GM19438 (cell line): ENCODE measurements around the gene ZNF500.

Source experiments
- ATAC-seq: cut with Tn5 transposase; IDR thresholded peaks from one replicate; pipeline ENCODE4 v1.9.1; 2021; ENCODE audit warnings: low read depth; ENCODE audit not compliant: unreplicated experiment

The ZNF500 gene

DNA sequence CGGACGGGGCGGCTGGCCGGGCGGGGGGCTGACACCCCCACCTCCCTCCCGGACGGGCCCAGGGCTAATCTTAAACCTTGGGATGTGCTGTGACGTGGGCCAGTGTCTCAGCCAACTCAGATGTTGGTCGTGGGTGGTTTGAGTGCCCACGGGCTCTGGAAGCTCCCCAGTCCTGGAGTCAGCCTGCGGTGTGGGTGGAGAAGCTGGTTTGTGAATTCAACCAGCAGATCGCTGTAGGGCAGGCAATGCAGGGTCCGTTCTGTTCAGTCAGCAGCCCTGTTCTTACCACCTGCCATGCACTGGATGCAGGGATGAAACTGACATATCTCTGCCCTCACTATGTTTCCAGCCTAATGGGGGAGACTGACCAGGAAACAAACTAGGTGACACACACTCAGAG lies 8.0 kb upstream of the ZNF500 start:
- ATAC-seq = no peak

DNA sequence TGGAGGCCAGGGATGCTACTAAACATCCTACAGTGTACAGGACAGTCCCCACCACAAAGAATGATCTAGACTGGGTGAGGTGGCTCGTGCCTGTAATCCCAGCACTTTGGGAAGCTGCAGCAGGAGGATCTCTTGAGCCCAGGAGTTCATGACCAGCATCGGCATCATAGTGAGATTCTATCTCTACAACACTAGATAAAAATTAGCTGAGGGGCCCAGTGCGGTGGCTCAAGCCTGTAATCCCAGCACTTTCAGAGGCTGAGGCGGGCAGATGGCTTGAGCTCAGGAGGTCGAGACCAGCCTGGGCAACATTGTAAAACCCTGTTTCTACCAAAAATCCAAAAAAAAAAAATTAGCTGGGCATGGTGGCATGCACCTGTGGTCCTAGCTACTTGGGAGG lies 5.4 kb upstream of the ZNF500 start:
- ATAC-seq = no peak

GRCh38 chr16:4771646-4772045 lies 4.7 kb upstream of the ZNF500 start:
- ATAC-seq = no peak

DNA sequence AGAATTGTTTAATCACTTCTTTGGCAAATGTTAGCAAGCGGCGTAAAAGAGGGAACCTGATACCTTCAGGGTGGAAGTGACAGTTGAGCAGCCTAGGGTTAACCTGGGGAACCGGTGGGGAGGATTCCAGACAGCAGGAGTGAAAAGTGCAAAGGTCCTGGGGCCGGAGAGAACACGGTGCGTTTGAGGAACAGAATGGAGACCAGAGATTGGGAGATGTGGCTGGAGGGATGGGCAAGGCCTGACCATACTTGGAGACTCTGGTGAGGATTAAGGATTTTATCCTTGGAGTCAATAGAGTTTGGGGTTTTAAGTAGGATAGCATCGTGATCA lies 2.3 kb upstream of the ZNF500 start:
- no peak for ATAC-seq

GRCh38 chr16:4768549-4769305 lies 1.8 kb upstream of the ZNF500 start:
- peak; percentile 63 for ATAC-seq

- ATAC-seq = peak; percentile 3
Measured at GRCh38 chr16:4767872-4768548, 1.0 kb upstream of the ZNF500 start.

DNA sequence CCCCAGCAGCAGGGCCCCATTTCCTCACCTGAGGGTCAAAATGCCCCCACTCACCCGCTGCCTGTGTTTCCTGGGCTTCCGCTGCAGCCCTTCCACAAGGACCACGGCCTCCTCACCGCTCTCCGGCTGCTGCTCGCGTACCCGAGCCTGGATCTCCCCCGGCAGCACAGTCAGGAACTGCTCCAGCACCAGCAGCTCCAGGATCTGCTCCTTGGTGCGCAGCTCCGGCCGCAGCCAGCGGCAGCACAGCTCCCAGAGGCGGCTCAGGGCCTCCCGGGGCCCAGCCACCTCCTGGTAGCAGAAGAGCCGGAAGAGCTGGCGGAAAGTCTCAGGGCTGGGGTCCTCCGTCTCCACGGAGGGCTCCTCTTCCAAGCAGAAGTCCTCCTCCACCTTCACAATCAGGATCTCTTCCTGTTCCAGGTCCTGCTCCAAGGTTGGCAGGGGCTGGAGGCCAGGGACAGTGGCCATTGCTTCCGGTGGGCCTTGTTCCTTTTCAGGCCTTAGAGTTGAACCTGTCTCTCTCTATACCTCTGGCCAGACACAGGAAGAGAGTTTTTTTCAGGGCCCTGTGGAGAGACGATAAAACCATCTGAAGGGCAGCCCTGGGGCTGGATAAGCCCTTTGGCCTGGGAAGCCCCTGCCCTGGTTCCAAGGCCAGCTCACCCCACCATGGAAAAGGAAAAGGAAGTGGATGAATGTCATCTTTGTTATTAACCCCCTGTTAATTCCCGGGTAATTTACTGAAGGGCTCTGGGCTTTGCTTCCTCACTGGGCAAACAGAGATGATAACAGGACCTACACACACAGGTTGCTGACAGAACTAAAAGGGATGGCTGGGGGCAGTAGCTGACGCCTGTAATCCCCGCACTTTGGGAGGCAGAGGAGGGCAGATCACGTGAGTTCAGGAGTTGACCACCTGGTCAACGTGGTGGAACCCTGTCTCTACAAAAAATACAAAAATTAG lies 1.2 kb downstream of the ZNF500 start:
- ATAC-seq = no peak

- ATAC-seq = no peak
Measured at GRCh38 chr16:4763791-4764190, 3.2 kb downstream of the ZNF500 start.

- ATAC-seq = no peak
Measured at GRCh38 chr16:4762205-4762604, 4.8 kb downstream of the ZNF500 start.

DNA sequence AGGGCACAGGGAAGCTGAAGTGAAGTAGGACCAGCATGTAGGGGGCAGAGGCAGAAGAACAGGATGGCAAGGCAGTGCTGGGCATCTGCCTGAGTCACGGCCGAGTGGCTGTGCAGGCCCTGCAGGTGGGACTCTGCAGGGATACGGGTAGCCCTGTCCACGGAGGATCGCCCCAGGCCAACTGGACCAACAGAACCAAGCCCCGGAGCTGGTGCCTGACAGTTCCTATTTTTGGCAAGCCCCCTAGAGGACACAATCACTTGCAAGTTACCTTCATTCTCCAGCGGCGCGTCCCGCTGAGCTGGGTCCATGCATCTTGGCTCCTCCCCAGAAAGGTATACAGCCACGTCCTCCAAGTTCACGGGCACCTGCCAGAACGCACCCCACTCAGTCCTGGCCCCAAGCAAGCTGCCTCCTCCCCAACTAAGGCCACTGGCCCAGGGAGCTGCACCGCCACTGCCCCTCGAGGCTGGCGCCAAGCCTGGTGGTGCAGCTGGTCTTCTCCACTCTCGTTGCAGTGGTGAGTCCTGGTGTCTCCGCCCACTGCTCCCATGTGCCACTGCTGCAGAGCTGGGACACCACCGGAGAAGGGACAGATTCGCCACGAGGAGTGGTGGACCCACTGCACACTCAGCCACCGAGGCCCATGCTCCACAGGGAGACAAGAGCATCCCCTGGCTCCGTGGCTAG lies 6.6 kb downstream of the ZNF500 start:
- ATAC-seq = no peak

- no peak for ATAC-seq
Measured at GRCh38 chr16:4755687-4756086, 11.3 kb downstream of the ZNF500 start.

- no peak for ATAC-seq
Measured at GRCh38 chr16:4754865-4755264, 12.1 kb downstream of the ZNF500 start.

- ATAC-seq = no peak
Measured at GRCh38 chr16:4753227-4753626, 13.7 kb downstream of the ZNF500 start.

- ATAC-seq = no peak
Measured at GRCh38 chr16:4752351-4753100, 14.4 kb downstream of the ZNF500 start.

DNA sequence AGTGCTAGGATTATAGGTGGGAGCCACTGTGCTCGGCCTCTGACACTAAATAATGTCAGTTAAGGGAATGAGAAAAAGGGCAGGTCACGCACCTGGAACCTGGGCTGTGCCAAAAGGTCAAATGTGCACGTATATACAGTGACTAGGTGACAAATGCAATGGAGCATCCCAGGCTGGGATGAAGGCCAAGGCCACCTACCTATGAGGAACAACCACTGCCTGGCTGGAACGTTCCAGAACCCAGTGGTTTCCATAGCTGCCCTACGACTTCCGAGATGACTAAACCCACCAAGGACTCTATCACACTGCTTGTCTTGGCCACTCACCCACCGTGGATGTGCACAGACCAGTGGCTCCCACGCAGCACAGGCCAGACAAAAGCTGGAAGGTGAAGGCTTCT lies 16.1 kb downstream of the ZNF500 start:
- ATAC-seq = no peak

DNA sequence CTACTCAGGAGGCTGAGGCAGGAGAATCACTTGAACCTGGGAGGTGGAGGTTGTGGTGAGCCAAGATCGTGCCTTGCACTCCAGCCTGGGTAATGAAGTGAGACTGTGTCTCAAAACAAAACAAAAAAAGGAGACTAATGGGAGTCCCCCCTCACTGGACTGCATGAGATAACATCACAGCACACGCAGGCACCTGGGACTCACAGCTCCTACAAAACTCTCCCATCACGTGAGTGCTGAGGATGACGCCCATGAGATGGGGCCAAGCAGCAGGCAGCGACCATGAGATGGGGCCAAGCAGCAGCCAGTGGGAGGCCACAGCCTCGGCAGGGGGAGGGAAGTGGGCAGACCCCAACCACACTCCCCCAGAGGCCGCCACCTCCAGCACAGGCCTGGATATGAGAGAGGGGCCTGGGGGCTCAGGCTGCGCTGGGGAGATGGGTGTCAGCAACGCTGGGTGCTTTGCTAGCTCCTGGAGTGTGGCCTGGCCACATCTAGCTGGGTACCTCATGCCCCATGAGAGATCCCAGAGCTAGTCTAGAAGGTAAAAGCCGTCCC lies 17.2 kb downstream of the ZNF500 start:
- no peak for ATAC-seq

GRCh38 chr16:4748682-4749411 lies 18.1 kb downstream of the ZNF500 start:
- ATAC-seq = no peak

DNA sequence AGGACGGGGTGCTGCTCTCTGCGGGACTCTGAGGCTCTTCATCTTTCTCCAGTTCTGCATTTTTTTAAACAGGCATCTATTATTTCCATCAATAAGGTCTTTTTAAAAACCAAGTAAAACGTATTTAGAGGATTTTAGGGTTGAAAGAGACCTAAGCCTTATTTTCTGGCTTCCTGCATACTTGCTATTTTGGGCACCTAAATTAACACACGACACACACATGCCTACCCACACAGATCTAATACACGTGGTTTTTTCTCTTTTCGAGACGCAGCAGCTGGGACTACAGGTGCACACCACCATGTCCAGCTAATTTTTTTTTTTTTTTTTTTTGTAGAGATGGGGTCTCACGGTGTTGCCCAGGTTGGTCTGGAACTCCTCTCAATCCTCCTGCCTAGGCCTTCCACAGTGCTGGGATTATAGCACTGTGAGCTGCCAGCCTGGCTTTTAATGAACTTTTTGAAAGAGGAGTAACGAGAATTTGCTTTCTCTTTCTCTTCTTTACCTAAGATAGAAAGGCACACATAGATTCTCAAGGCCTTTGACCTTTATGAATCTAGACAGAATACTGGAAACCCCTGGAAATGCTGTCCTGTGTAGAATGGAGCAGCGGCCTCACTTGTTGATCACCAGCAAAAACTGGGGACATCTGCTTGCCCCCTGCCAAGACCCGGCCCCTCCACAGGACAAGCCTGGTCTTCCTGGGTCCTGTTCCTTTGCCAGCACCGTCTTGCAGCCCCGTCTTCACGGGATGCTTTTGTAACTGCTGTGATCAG lies 18.9 kb downstream of the ZNF500 start:
- ATAC-seq = no peak
